NCI-H82 treated with DMSO at 0.1 percent for 48 hours (cell line): ENCODE measurements around the gene COL4A5.
"Not testable (repeated sequence)": the region's sequence is repeated elsewhere in the genome, so short reads cannot be mapped to it uniquely, and the experiment has no call there.

Experiments used
- DNase-seq: peaks from one replicate; lab custom pipeline; 2025; ENCODE audit not compliant: unreplicated experiment; lab: John Stamatoyannopoulos, UW

COL4A5 gene

GRCh38 chrX:108453841-108454240, 14.2 kb downstream of the COL4A5 start:
- no peak for DNase-seq

GRCh38 chrX:108456971-108457477, 17.4 kb downstream of the COL4A5 start:
- DNase-seq = no peak

GRCh38 chrX:108464604-108465003, 25.0 kb downstream of the COL4A5 start:
- DNase-seq = no peak

- no peak for DNase-seq
Observed at GRCh38 chrX:108468486-108468885, 28.8 kb downstream of the COL4A5 start.

GRCh38 chrX:108473979-108474378, 34.3 kb downstream of the COL4A5 start:
- no peak for DNase-seq

- not testable (repeated sequence) for DNase-seq
Observed at GRCh38 chrX:108481528-108481927, 41.9 kb downstream of the COL4A5 start.

- DNase-seq = no peak
Observed at GRCh38 chrX:108484251-108484650, 44.6 kb downstream of the COL4A5 start.

GRCh38 chrX:108485960-108486359, 46.3 kb downstream of the COL4A5 start:
- no peak for DNase-seq

GRCh38 chrX:108494406-108495090, 54.9 kb downstream of the COL4A5 start:
- no peak for DNase-seq

GRCh38 chrX:108511721-108512120, 72.1 kb downstream of the COL4A5 start:
- no peak for DNase-seq

GRCh38 chrX:108516184-108516583, 76.5 kb downstream of the COL4A5 start:
- DNase-seq = no peak

- no peak for DNase-seq
Observed at GRCh38 chrX:108527724-108528123, 88.1 kb downstream of the COL4A5 start.

GRCh38 chrX:108537005-108537404, 97.4 kb downstream of the COL4A5 start:
- DNase-seq = peak; percentile 0

GRCh38 chrX:108541286-108541685, 101.6 kb downstream of the COL4A5 start:
- DNase-seq = no peak

GRCh38 chrX:108557580-108557979, 117.9 kb downstream of the COL4A5 start:
- no peak for DNase-seq

- DNase-seq = no peak
Observed at GRCh38 chrX:108558217-108558616, 118.6 kb downstream of the COL4A5 start.

GRCh38 chrX:108573136-108573535, 133.5 kb downstream of the COL4A5 start:
- no peak for DNase-seq

- no peak for DNase-seq
Observed at GRCh38 chrX:108582151-108582550, 142.5 kb downstream of the COL4A5 start.

- no peak for DNase-seq
Observed at GRCh38 chrX:108584617-108585211, 145.1 kb downstream of the COL4A5 start.

- no peak for DNase-seq
Observed at GRCh38 chrX:108590496-108590895, 150.9 kb downstream of the COL4A5 start.

GRCh38 chrX:108601276-108601675, 161.6 kb downstream of the COL4A5 start:
- no peak for DNase-seq

GRCh38 chrX:108610141-108610540, 170.5 kb downstream of the COL4A5 start:
- DNase-seq = no peak

- no peak for DNase-seq
Observed at GRCh38 chrX:108614616-108615015, 175.0 kb downstream of the COL4A5 start.
